GM10266 (cell line): Measurements from ENCODE around the gene SLC9A9.

ENCODE experiments used
- DNase-seq: peaks from one replicate; pipeline ENCODE4 v3.0.0; 2012; ENCODE audit errors: extremely low spot score
- CTCF ChIP-seq: IDR thresholded peaks from 2 replicates; pipeline ENCODE4 v1.5.1; 2012; ENCODE audit warnings: mild to moderate bottlenecking, low read depth; ENCODE audit not compliant: control insufficient read depth, insufficient read depth; ENCODE audit errors: missing control alignments

Gene SLC9A9

DNA sequence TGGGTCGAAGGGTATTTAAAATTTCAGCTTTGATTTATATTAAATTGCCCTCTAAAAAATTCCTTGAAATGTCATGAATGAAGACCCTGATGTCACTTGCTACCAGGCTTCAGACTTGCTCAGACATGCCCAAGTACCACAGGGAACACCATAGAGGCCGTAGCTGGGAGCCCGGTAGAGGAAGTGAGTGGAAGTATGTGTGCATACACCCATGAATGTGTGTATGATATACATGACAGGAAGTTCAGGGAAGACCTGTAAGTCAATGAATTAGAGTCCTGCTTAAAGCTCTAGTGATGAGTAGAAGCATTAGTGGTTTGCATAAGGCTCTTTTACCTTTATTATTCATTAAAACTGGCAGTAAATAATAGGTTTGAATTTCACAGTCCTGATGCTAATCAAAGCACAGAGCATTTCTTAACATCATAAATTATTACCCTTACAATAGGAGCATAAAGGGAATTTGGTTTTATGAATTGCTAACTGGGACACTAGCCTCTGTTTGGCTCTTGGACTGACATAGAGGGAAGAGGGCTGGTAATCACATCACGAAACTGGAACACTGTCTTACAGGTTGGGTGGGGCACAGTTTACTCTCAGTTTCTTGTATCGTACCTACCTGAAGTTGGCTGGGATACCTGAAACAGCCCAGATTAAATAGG lies 584.3 kb downstream of the SLC9A9 start:
- DNase-seq: no peak
- no peak for TF ChIP-seq CTCF

GRCh38 chr3:143261848-143262247 lies 586.4 kb downstream of the SLC9A9 start:
- no peak for TF ChIP-seq CTCF
- no peak for DNase-seq

- TF ChIP-seq CTCF: no peak
- DNase-seq: no peak
Observed at GRCh38 chr3:143258692-143259091, 589.6 kb downstream of the SLC9A9 start.

GRCh38 chr3:143256416-143256815 lies 591.9 kb downstream of the SLC9A9 start:
- TF ChIP-seq CTCF: no peak

DNA sequence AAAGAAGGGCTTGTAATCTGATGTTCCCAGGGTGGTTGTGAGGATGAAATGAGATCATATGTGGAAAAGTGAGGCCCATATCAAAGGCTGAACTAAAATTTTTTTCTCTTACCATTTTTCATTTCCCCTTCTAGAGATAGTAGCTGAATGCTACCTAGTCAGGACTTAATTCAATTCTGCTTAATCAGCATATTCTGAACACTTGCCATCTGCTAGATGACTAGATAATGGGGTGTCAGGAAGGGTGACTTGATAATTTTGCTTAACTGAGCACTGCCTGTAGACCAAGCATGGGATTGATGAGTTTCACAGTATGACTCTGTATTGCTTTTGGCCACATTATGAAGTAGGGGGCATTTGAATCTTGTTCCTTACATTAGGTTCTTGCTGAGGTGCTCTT lies 592.5 kb downstream of the SLC9A9 start:
- no peak for DNase-seq
- no peak for TF ChIP-seq CTCF

More at GRCh38 chr3:143256416-143256815, 591.9 kb downstream of the SLC9A9 start:
- no peak for DNase-seq

GRCh38 chr3:143252931-143253330 lies 595.3 kb downstream of the SLC9A9 start:
- no peak for TF ChIP-seq CTCF
- no peak for DNase-seq

DNA sequence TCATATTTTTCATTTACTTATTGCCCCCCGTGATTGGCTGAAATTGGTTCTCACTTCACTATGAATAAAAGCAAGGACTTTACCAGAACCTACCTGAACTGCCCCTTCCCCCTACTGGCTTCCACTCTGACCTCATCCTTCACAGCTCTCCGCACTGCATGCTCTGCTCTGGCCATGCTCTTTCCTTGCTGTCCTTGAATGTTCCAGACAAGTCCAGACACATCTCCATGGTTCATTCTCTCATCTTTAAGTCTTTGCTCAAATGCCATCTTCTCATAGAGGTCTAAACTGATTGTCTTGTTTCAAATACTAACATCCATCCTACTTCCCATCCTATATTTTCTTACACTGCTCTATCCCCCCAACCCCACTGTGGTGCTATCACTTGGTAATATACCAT lies 599.3 kb downstream of the SLC9A9 start:
- no peak for TF ChIP-seq CTCF

More for the DNA sequence above, 599.3 kb downstream of the SLC9A9 start:
- DNase-seq: no peak
